ENCODE results near the gene RGS3. TPM values are rescaled to one million over a fixed set of nuclear protein-coding genes. Genes with fewer than 3 reads are reported as not detected.

RGS3 gene
- total RNA-seq, 2 experiments from 2014 or later, result 22.8 to 32.9 TPM

DNA sequence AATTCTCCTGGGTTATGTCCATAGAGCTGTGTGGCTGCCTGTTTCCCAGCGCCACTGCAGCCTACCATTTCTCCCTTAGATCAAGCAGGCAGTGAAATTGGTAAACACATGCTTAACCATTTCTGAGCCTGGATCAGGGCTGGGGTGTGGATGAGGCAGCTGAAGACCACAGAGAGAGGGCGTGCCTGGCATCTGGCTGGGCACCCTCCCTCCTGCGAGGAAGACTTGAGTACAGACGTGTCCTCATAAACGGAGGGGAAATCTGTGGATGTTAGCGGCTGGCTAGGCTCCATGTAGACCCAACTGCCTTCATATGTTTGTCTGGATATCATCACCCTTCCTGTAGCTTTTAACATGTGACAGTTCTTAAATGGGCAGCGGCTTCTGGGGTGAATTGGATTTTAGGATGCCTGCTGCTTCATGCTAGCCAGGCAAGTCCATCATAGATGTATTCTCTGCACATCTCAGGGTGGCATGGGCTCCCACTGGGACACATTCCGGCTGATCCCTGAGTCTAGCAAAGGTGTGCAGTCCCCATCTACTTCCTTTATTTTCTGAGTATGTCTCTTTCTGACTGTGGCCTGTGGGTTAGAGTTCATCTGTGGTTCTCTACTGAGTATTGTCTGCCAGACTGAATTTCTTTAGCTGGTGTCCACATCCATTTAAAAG is 11.0 kb downstream of the RGS3 start:
- no TSS peak for BruUV-seq (replicated peaks)
- intact Hi-C loops (cut with micrococcal nuclease; ENCODE audit: unreplicated experiment), result no loop called here
- H3K36me3 ChIP-seq (ENCODE audit: insufficient read depth, low read length), result no peaks in the 10 kb centered on the region
- ChIA-PET POLR2A (interaction anchor here (0.7 to 2.2 kb wide), 4 partner anchors 17 to 1096 kb away, joined by 3 to 5 read pairs (median 3); no protein-coding TSS in a partner anchor), CTCF (ENCODE audit: unreplicated experiment) (no interaction called here)
- H3K9me3 ChIP-seq (ENCODE audit: low read length), result no peaks in the 10 kb centered on the region
- no peaks in the 10 kb centered on the region for H3K9me2 ChIP-seq (ENCODE audit: insufficient read depth, low read length)
- H3K27ac ChIP-seq (ENCODE audit: low read depth, low read length, poor library complexity, severe bottlenecking), result no peak overlapping the region
- H3K4me2 ChIP-seq (ENCODE audit: low read length), result no peak overlapping the region
- H3K4me1 ChIP-seq (ENCODE audit: insufficient read depth, low read length, poor library complexity, severe bottlenecking), result no peaks in the 10 kb centered on the region
- H3K79me2 ChIP-seq (ENCODE audit: insufficient read depth, low read depth, low read length), result no peaks in the 10 kb centered on the region
- TF ChIP-seq EZH2phosphoT487 (IDR thresholded peaks at IDR 0.05; ENCODE audit: borderline replicate concordance, low read depth, low read length), result no peak
- no peak for TF ChIP-seq CTCF (conservative IDR thresholded peaks at IDR 0.05; ENCODE audit: low read length)
- H2AFZ ChIP-seq (ENCODE audit: low read length), result no peak overlapping the region
- H3K4me3 ChIP-seq (ENCODE audit: low read depth, low read length, poor library complexity, severe bottlenecking), result no peak overlapping the region
- no peaks in the 10 kb centered on the region for H4K20me1 ChIP-seq (ENCODE audit: insufficient read depth, low read length)
- DNase-seq (ENCODE audit: low spot score), result no peak

- Histone ChIP-seq H3K79me2 (ENCODE audit: insufficient read depth, low read depth, low read length) (no peaks in the 10 kb centered on the region), H3K9me3 (ENCODE audit: low read length) (no peaks in the 10 kb centered on the region), H3K9me2 (ENCODE audit: insufficient read depth, low read length) (no peaks in the 10 kb centered on the region), H3K36me3 (ENCODE audit: insufficient read depth, low read length) (no peaks in the 10 kb centered on the region), H4K20me1 (ENCODE audit: insufficient read depth, low read length) (no peaks in the 10 kb centered on the region), H3K4me3 (ENCODE audit: low read depth, low read length, poor library complexity, severe bottlenecking) (no peak overlapping the region), H3K4me2 (ENCODE audit: low read length) (no peak overlapping the region), H2AFZ (ENCODE audit: low read length) (no peak overlapping the region), H3K27ac (ENCODE audit: low read depth, low read length, poor library complexity, severe bottlenecking) (no peak overlapping the region), H3K4me1 (ENCODE audit: insufficient read depth, low read length, poor library complexity, severe bottlenecking) (no peaks in the 10 kb centered on the region)
- BruUV-seq (replicated peaks), result no TSS peak
- no peak for TF ChIP-seq EZH2phosphoT487 (IDR thresholded peaks at IDR 0.05; ENCODE audit: borderline replicate concordance, low read depth, low read length)
- DNase-seq (ENCODE audit: low spot score), result no peak
- ChIA-PET CTCF (ENCODE audit: unreplicated experiment) (no interaction called here), POLR2A (interaction anchor here (0.7 to 2.2 kb wide), 3 partner anchors 17 to 1096 kb away, joined by 3 to 5 read pairs (median 3); no protein-coding TSS in a partner anchor)
- intact Hi-C loops (cut with micrococcal nuclease; ENCODE audit: unreplicated experiment), result no loop called here
These were observed 11.5 kb downstream of the RGS3 start for GRCh38 chr9:113475031-113475430.

DNA sequence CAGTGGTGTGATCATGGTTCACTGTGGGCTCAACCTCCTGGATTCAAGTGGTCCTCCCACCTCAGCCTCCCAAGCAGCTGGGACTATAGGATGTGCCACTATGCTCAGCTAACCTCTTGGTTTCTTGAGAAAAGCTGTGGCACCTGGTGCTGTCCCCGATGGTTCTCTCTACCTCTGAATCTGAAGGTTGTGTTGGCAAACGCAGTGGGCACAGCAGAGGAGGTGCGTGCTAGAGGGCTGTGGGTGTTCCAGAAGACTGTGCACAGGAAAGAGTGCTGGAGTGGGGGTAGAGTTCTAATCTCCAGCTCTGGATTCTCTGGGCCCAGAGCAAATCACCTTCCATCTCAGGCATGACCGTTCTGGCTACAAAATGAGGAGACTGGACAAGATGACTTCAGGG is 12.5 kb downstream of the RGS3 start:
- H4K20me1 ChIP-seq (ENCODE audit: insufficient read depth, low read length), result no peaks in the 10 kb centered on the region
- TF ChIP-seq EZH2phosphoT487 (IDR thresholded peaks at IDR 0.05; ENCODE audit: borderline replicate concordance, low read depth, low read length) (no peak), CTCF (conservative IDR thresholded peaks at IDR 0.05; ENCODE audit: low read length) (no peak)
- H3K4me2 ChIP-seq (ENCODE audit: low read length), result no peak overlapping the region
- BruUV-seq (replicated peaks), result no TSS peak
- ChIA-PET POLR2A (interaction anchor here (0.6 kb wide), 1 partner anchor 63 kb away, joined by 3 read pairs; no protein-coding TSS in a partner anchor), CTCF (ENCODE audit: unreplicated experiment) (no interaction called here)
- intact Hi-C loops (cut with micrococcal nuclease; ENCODE audit: unreplicated experiment), result no loop called here
- no peaks in the 10 kb centered on the region for H3K9me3 ChIP-seq (ENCODE audit: low read length)
- no peak overlapping the region for H2AFZ ChIP-seq (ENCODE audit: low read length)
- no peaks in the 10 kb centered on the region for H3K9me2 ChIP-seq (ENCODE audit: insufficient read depth, low read length)
- H3K27ac ChIP-seq (ENCODE audit: low read depth, low read length, poor library complexity, severe bottlenecking), result no peak overlapping the region
- H3K4me3 ChIP-seq (ENCODE audit: low read depth, low read length, poor library complexity, severe bottlenecking), result no peak overlapping the region
- H3K4me1 ChIP-seq (ENCODE audit: insufficient read depth, low read length, poor library complexity, severe bottlenecking), result no peaks in the 10 kb centered on the region
- H3K36me3 ChIP-seq (ENCODE audit: insufficient read depth, low read length), result no peaks in the 10 kb centered on the region
- no peak for DNase-seq (ENCODE audit: low spot score)
- H3K79me2 ChIP-seq (ENCODE audit: insufficient read depth, low read depth, low read length), result no peaks in the 10 kb centered on the region
